ENCODE data around the gene UPK2.

UPK2 gene

DNA sequence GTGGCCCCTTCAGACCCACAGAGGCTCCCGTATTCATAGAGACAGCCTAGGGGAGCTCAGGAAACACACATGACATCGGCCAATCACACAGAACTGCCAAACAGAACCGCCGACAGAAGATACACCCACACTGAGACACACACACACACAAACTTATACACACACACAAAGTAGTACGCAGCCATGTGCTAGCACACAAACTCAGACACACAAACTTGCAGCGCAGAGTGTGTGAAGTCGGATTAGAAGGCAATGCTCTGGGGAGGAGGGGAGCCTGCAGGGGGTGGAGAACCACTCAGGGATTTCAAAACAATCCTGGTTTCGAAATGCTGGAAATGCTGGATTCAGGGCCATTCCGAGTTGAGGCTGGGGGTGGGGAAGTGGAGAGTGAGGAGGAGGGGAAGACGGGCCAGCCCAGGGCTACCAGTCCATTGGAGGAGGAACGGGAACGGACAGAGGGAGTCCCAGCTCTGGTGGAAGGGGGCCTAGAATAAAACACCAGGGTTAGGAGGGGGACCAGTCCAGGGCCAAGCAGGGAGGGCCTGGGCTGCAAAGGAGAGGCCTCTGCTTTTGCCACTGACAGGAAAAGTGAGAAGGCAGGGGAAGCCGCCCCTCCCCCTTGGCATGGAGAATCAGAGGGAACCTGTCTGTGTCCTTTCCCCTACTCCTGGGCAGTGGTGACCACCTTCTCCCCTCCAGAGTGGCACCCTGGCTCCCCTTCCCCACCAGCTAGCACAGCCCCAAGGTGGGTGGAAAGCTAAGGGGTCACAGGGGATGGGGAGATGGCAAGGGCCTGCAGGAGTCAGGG, 34.8 kb upstream of the UPK2 start:
- peak overlapping the region; percentile 86 to 95 (median 91); a peak in 20 of 22 replicates for H3K9ac ChIP-seq

GRCh38 chr11:118921929-118922744, 34.0 kb upstream of the UPK2 start:
- Histone ChIP-seq H4K20me1 (peaks cover 40 to 62% (median 50%) of the 10 kb centered on the region in 11 experiments; a peak in 20 of 22 replicates), H3K9me3 (replicated peaks in 1 of 11) (no peaks in the 10 kb centered on the region), H3K27me3 (no peaks in the 10 kb centered on the region), H3K27ac (peak overlapping the region in 10 of 11 experiments; percentile 74 to 96 (median 88); a peak in 20 of 22 replicates), H3K4me1 (peaks cover 76 to 87% (median 79%) of the 10 kb centered on the region in 10 experiments), H3K9ac (peak overlapping the region; percentile 86 to 95 (median 91)), H3K4me2 (peak overlapping the region; percentile 95 to 100 (median 99)), H3K36me3 (peaks cover 0 to 8% (median 0%) of the 10 kb centered on the region in 11 experiments; a peak in 1 of 22 replicates), H3K4me3 (peak overlapping the region; percentile 88 to 100 (median 98))
- TF ChIP-seq Cebpa-rat (IDR thresholded peaks at IDR 0.05): no peak

More for the DNA sequence above, 34.8 kb upstream of the UPK2 start:
- peak overlapping the region; percentile 95 to 100 (median 99) for H3K4me2 ChIP-seq
- peaks cover 42 to 62% (median 50%) of the 10 kb centered on the region in 11 experiments; a peak in 20 of 22 replicates for H4K20me1 ChIP-seq
- no peaks in the 10 kb centered on the region for H3K27me3 ChIP-seq
- H3K9me3 ChIP-seq (replicated peaks in 1 of 11): no peaks in the 10 kb centered on the region
- H3K27ac ChIP-seq: peak overlapping the region in 10 of 11 experiments; percentile 74 to 96 (median 88); a peak in 19 of 22 replicates
- H3K4me1 ChIP-seq: peaks cover 76 to 87% (median 79%) of the 10 kb centered on the region in 10 experiments
- H3K36me3 ChIP-seq: peaks cover 0 to 16% (median 0%) of the 10 kb centered on the region in 11 experiments; a peak in 3 of 22 replicates
- TF ChIP-seq Cebpa-rat (IDR thresholded peaks at IDR 0.05): no peak
- peak overlapping the region; percentile 88 to 100 (median 98) for H3K4me3 ChIP-seq

DNA sequence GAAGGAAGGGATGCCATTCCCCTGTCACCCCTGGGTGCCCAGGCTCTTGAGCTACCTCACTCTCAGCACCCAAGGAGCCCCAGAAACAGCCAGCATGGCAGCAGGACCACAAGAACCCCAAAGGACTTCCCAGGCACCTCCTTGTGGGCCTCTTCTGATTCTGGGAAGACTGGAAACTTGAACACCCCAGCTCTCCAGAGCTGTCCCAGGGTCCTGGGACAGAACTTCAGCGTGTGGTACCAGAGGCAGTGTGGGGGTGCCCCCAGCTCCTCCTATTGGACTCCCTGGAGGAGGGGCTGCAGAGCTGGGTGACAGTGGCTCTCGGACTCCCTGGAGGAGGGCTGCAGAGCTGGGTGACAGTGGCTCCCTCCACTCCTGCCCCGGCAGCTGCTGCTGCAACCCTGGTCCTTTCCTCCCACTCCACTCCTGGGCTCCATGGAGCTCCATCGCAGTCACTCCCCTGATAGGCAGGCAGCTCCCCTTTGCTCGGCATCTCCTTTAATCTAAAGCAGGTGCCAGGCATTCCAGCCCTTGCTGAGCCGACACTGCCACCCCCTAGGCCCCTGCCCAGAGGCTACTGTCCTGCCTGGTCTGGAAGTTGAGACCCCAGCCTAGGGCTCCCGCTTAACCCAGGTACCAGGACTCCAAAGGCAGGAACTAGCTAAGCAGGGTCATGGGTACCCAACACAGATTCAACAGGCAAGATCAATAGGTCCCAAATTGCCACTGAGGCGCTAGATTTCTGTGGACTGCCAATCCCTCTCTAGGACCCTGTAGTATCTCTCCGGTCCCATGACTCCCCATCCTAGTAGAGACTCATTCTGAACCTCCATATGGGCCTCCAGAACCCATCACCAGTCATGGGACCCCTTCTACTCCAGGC, 33.1 kb upstream of the UPK2 start:
- Histone ChIP-seq H3K9ac (peak overlapping the region; percentile 86 to 95 (median 91)), H4K20me1 (peaks cover 40 to 62% (median 50%) of the 10 kb centered on the region in 11 experiments; a peak in 20 of 22 replicates), H3K36me3 (0 out of 22 replicates have a peak, but pooled peaks cover 0 to 8% (median 0%) of the 10 kb centered on the region in 11 experiments), H3K4me3 (peak overlapping the region; percentile 88 to 100 (median 98)), H3K27ac (peak overlapping the region in 10 of 11 experiments; percentile 82 to 96 (median 88); a peak in 20 of 22 replicates), H3K4me2 (peak overlapping the region; percentile 95 to 100 (median 99)), H3K4me1 (peaks cover 76 to 87% (median 79%) of the 10 kb centered on the region in 10 experiments), H3K9me3 (replicated peaks in 1 of 11) (no peaks in the 10 kb centered on the region), H3K27me3 (no peaks in the 10 kb centered on the region)
- TF ChIP-seq Cebpa-rat (IDR thresholded peaks at IDR 0.05): no peak

DNA sequence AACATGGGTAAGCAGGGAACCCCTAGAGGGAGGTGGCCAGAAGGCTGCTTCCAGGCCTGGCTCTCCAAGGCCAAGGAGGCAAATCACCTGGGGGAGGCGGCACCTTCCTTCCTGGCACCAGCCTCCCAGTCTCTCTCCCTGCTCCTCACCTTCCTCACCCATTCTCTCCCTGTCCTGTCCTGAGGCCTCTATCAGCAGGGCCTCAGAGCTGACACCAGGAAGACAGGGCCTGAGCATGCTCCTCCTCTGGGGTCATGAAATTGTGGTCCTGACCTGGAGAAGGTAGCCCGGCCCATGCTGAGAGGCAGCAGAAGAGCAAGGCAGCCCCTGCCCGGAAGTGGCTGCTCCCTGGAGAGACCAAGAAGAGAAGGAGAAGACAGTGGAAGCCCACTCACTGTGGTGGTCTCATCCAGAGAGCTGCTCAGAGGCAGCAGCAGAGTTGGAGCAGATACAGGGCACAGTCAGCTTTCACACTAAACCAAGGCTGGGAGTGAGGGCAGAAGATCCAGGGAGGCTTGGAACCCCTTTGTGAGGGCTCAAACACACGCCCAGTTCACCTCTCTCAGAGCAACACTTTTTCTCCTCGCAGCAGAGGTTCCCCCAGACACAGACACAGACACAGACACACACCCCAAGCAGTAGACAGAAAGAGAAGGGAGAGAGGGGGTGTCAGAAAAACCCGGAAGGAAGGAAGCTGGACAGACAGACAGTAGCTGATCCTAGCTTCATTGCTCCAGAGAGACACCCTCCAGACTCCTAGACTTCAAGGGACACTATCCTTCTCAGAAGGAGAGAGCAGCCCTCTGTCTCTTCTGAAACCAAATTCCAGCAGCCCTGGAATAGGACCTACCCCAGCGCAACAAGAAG, 32.1 kb upstream of the UPK2 start:
- Histone ChIP-seq H4K20me1 (peaks cover 40 to 62% (median 50%) of the 10 kb centered on the region in 11 experiments; a peak in 20 of 22 replicates), H3K9ac (peak overlapping the region; percentile 86 to 95 (median 91)), H3K4me2 (peak overlapping the region; percentile 95 to 100 (median 99)), H3K4me1 (peaks cover 67 to 80% (median 73%) of the 10 kb centered on the region in 10 experiments), H3K9me3 (replicated peaks in 1 of 11) (no peaks in the 10 kb centered on the region), H3K36me3 (0 out of 22 replicates have a peak, but pooled peaks cover 0 to 8% (median 0%) of the 10 kb centered on the region in 11 experiments), H3K27ac (peak overlapping the region; percentile 68 to 96 (median 88)), H3K4me3 (peak overlapping the region; percentile 88 to 100 (median 98)), H3K27me3 (no peaks in the 10 kb centered on the region)
- no peak for TF ChIP-seq Cebpa-rat (IDR thresholded peaks at IDR 0.05)

DNA sequence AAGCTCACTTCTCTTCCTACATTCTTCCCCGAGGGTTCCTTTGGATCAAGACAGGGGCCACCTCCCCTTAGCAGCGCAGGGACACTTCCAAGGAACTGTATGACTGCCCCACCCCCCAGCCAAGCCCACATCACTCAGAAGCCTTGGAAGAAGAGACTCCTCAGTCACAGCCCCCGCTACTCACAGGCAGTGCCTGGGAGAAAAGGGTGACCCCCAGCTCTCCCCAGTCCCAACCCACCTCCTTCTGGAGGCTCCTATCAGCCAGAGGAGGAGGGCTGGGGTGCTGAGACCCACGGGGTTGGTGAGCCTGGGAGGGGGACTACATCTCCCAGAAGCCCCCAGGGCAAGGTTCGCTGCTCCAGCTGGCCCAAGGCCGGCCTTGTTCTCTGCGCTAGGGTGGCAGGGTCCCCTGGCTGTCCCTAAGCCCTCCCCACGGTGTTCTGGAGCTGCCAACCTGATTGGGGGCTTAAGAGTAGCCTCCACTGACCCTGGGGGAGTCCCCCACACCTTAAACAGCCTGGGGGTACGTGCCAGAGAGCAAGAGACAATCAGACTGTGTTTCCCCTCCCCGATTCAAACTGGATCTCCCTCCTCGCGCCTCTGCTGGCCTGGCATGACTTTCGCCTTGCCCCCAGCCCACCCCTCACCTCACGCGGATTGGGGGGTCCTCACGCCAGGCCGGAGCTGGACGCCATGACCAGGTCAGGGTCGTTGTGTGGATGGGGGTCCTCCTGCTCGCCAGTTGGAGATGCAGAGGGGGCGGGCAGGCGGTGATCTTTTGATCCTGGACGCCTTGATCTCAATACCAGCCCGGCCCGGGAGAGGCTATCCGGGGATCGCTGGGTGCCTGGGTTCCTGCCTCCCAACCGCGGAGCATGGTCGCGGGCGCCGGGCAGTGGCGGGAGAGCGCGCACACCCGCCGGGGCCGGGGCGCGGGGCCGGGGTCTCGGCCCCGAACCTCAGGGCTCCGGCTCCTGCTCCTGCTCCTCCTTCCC, 31.2 kb upstream of the UPK2 start:
- 0 out of 22 replicates have a peak, but pooled peaks cover 0 to 8% (median 0%) of the 10 kb centered on the region in 11 experiments for H3K36me3 ChIP-seq
- no peaks in the 10 kb centered on the region for H3K9me3 ChIP-seq (replicated peaks in 1 of 11)
- peak overlapping the region; percentile 95 to 100 (median 99) for H3K4me2 ChIP-seq
- H3K4me3 ChIP-seq: peak overlapping the region; percentile 88 to 100 (median 98)
- H4K20me1 ChIP-seq: peaks cover 35 to 54% (median 47%) of the 10 kb centered on the region in 11 experiments; a peak in 20 of 22 replicates
- peak overlapping the region; percentile 86 to 95 (median 91) for H3K9ac ChIP-seq
- TF ChIP-seq Cebpa-rat (IDR thresholded peaks at IDR 0.05): no peak
- H3K4me1 ChIP-seq: peaks cover 58 to 71% (median 65%) of the 10 kb centered on the region in 10 experiments
- H3K27ac ChIP-seq: peak overlapping the region; percentile 68 to 96 (median 88)
- H3K27me3 ChIP-seq: no peaks in the 10 kb centered on the region

GRCh38 chr11:118927554-118928100, 28.5 kb upstream of the UPK2 start:
- peaks cover 9 to 27% (median 20%) of the 10 kb centered on the region in 11 experiments; a peak in 20 of 22 replicates for H4K20me1 ChIP-seq
- peak overlapping the region in 10 of 11 experiments; percentile 74 to 95 (median 82); a peak in 18 of 22 replicates for H3K9ac ChIP-seq
- no peaks in the 10 kb centered on the region for H3K27me3 ChIP-seq
- 0 out of 22 replicates have a peak, but pooled peaks cover 0 to 6% (median 0%) of the 10 kb centered on the region in 11 experiments for H3K36me3 ChIP-seq
- TF ChIP-seq Cebpa-rat (IDR thresholded peaks at IDR 0.05): no peak
- H3K9me3 ChIP-seq (replicated peaks in 1 of 11): no peaks in the 10 kb centered on the region
- H3K4me3 ChIP-seq: peak overlapping the region in 9 of 10 experiments; percentile 66 to 81 (median 77); a peak in 14 of 20 replicates
- H3K27ac ChIP-seq: peak overlapping the region in 9 of 11 experiments; percentile 4 to 90 (median 85); a peak in 14 of 22 replicates
- H3K4me1 ChIP-seq: peaks cover 50 to 65% (median 60%) of the 10 kb centered on the region in 10 experiments
- H3K4me2 ChIP-seq: peak overlapping the region; percentile 95 to 100 (median 99)

Data from BLaER1 treated with 17β-estradiol and CSF1 and Interleukin-3, amounts not matched to agents 10 nM and 100 nM (cell line).